ENCODE results near the gene PUM1.

PUM1 gene

GRCh38 chr1:31027693-31028526 lies 37.6 kb downstream of the PUM1 start:
- no peak for DNase-seq (ENCODE audit: low read depth)

GRCh38 chr1:31022259-31022658 lies 43.3 kb downstream of the PUM1 start:
- DNase-seq (ENCODE audit: low read depth), result no peak

- no peak for DNase-seq (ENCODE audit: low read depth)
Measured at GRCh38 chr1:31020007-31020790, 45.3 kb downstream of the PUM1 start.

- DNase-seq (ENCODE audit: low read depth), result no peak
Measured at GRCh38 chr1:31019401-31019800, 46.1 kb downstream of the PUM1 start.

- DNase-seq (ENCODE audit: low read depth), result no peak
Measured at GRCh38 chr1:31016868-31017267, 48.6 kb downstream of the PUM1 start.

GRCh38 chr1:31013187-31013864 lies 52.2 kb downstream of the PUM1 start:
- no peak for DNase-seq (ENCODE audit: low read depth)

- DNase-seq (ENCODE audit: low read depth), result no peak
Measured at GRCh38 chr1:31012210-31012924, 53.1 kb downstream of the PUM1 start.

- DNase-seq (ENCODE audit: low read depth), result no peak
Measured at GRCh38 chr1:31011719-31012118, 53.8 kb downstream of the PUM1 start.

- DNase-seq (ENCODE audit: low read depth), result no peak
Measured at GRCh38 chr1:31010086-31010989, 55.2 kb downstream of the PUM1 start.

- DNase-seq (ENCODE audit: low read depth), result no peak
Measured at GRCh38 chr1:31007462-31007991, 58.0 kb downstream of the PUM1 start.

- no peak for DNase-seq (ENCODE audit: low read depth)
Measured at GRCh38 chr1:31006747-31007146, 58.8 kb downstream of the PUM1 start.

- no peak for DNase-seq (ENCODE audit: low read depth)
Measured at GRCh38 chr1:31005617-31006166, 59.8 kb downstream of the PUM1 start.

GRCh38 chr1:31005198-31005597 lies 60.3 kb downstream of the PUM1 start:
- no peak for DNase-seq (ENCODE audit: low read depth)

- DNase-seq (ENCODE audit: low read depth), result no peak
Measured at GRCh38 chr1:31004231-31004621, 61.3 kb downstream of the PUM1 start.

- DNase-seq (ENCODE audit: low read depth), result no peak
Measured at GRCh38 chr1:31003613-31004230, 61.8 kb downstream of the PUM1 start.

- no peak for DNase-seq (ENCODE audit: low read depth)
Measured at GRCh38 chr1:31000301-31000700, 65.2 kb downstream of the PUM1 start.

- no peak for DNase-seq (ENCODE audit: low read depth)
Measured at GRCh38 chr1:30998887-30999286, 66.6 kb downstream of the PUM1 start.

GRCh38 chr1:30998171-30998570 lies 67.3 kb downstream of the PUM1 start:
- no peak for DNase-seq (ENCODE audit: low read depth)

GRCh38 chr1:30997463-30998057 lies 68.0 kb downstream of the PUM1 start:
- no peak for DNase-seq (ENCODE audit: low read depth)
